NCI-H2029 (cell line): ENCODE measurements around the gene RTBDN.
"Not testable (repeated sequence)": the region's sequence is repeated elsewhere in the genome, so short reads cannot be mapped to it uniquely, and the experiment has no call there.

Experiments used
- DNase-seq: peaks from one replicate; lab custom pipeline; 2025; lab: John Stamatoyannopoulos, UW

RTBDN gene

DNA sequence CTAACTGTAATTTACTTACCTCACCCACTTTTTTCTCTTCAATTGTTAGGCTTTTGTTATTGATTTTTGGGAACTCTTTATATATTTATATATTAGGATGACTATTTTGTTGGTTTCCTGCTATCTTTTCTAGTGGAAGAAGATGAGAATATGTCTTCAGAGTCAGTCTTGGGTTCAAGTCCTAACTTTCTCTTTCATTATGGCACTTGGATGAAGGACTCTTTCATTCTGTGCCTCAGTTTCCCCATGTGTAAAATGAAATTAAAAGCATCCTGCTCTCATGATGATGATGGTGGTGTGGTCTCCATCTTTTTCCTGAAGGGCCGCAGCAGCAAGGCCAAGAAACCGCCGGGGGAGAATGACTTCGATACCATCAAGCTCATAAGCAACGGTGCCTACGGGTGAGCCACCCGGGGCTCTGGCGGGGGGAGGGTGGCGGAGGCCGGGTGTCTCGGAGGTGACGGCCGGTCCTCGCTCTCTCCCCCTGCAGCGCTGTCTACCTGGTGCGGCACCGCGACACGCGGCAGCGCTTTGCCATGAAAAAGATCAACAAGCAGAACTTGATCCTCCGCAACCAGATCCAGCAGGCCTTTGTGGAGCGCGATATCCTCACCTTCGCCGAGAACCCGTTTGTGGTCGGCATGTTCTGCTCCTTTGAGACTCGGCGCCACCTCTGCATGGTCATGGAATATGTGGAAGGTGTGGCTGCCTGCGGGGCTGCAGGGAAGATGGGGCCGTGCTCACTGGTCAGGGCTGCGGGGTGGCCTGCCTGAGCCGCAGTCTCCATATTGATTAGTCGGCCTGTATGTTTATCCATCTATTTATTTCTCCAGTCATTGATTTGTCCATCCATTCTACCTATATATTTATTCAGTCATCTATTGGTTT lies 23.9 kb upstream of the RTBDN start:
- DNase-seq: no peak

- no peak for DNase-seq
These were observed 22.3 kb upstream of the RTBDN start for GRCh38 chr19:12856653-12857052.

DNA sequence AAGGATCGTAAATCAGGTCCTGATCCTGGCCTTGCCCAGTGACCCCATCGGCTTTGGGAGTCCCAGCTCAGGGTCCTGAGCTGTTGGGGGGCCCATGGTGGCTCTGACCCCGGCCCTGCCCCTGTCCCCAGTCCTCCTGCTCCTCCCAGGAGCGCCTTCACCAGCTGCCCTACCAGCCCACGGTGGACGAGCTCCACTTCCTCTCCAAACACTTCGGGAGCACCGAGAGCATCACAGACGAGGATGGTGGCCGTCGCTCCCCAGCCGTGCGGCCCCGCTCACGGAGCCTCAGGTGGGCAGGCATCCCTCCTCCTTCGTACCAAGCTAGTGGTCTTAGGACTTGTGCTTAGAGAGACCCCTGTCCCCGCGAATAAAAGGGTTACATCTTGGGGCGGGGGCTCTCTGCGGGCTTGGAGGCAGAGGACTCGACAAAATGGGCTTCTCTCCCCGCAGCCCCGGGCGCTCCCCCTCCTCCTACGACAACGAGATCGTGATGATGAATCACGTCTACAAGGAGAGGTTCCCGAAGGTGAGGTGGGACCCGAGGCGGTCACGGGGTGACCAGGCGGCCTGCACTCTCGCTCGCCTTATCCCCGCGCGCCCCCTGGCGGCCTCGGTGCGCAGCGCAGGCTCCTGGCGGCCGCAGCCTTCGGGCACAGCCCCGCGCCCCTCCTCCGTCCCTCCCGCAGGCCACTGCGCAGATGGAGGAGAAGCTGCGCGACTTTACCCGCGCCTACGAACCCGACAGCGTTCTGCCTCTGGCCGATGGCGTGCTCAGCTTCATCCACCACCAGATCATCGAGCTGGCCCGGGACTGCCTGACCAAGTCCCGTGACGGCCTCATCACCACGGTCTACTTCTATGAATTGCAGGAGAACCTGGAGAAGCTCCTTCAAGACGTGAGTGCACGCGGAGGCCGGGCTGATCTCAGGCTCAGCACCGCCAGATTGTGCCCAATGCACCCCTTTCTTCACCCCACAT lies 13.1 kb upstream of the RTBDN start:
- DNase-seq: peak; percentile 46

- not testable (repeated sequence) for DNase-seq
These were observed 12.2 kb upstream of the RTBDN start for GRCh38 chr19:12846613-12847012.

DNA sequence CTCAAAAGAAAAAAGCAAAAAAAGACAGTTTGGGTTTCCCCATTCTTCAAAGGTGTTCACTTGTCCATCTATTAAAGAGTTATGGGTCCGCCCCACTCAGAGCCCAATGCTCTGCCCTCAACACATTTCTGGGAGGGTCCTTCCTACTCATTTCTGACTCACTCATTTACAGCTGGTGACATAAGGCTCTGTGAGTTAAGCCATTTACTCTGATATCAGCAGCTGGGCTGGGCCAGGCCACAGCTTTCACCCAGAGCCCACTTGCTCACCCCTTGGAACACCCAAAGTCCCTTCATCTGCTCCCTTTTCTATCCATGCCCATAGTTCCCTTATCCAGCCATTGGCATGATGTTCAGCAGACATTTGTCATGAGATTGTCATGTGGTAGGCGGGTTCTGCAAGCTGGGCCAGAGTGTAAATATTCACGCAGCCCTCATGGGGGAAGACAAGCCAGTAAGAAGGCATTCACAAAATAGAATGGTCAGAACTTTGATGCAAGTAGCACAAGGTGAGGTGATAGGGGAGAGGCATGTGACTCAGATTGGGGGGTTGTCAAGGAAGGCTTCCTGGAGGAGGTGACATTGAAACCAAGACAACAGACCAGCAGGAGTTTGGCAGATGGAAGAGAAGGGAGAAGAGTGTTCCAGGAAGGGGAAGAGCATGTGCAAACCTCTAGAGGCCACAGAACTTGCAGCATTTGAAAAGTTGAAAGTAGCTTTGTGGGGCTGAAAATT lies 9.8 kb upstream of the RTBDN start:
- DNase-seq: no peak

DNA sequence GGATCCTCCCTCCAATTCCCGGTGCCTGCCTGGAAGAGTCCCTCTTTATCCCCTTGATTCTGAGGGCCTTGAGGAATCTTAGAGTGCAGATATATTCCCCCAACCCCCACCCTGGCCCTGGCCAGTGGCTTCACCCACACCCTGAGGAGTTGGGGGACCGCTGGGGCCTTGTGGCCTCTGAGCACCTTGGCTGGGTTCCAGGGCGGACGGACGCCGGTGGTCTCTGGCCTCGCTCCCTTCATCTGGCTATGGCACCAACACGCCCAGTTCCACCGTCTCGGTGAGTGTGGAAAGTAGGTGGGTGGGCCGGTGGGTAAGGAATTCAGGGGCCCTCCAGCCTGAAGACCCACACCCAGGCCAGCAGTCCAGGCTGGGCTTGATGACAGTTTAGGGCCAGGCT lies 8.9 kb upstream of the RTBDN start:
- DNase-seq: no peak

- DNase-seq: no peak
These were observed 8.1 kb upstream of the RTBDN start for GRCh38 chr19:12842511-12842910.

DNA sequence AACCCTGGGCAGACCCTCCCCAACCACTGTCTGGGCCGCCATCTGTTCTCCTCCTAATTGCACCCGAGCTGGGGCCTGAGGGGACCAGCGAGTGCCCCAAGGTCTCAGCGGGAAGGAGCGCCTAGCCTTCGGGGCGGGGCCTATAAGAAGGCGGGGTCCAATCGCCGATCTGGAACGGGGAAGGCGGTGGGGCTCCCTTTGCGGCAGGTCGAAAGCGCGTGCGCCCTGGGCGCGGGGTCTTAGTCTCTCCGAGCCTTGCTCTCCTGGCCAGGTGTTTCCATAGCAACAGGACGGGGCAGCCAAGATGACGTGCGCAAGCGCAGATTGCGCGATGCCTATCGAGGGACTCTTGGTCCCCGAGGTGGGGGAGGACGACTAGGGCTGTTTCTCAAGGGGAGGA lies 6.7 kb upstream of the RTBDN start:
- DNase-seq: peak; percentile 90

DNA sequence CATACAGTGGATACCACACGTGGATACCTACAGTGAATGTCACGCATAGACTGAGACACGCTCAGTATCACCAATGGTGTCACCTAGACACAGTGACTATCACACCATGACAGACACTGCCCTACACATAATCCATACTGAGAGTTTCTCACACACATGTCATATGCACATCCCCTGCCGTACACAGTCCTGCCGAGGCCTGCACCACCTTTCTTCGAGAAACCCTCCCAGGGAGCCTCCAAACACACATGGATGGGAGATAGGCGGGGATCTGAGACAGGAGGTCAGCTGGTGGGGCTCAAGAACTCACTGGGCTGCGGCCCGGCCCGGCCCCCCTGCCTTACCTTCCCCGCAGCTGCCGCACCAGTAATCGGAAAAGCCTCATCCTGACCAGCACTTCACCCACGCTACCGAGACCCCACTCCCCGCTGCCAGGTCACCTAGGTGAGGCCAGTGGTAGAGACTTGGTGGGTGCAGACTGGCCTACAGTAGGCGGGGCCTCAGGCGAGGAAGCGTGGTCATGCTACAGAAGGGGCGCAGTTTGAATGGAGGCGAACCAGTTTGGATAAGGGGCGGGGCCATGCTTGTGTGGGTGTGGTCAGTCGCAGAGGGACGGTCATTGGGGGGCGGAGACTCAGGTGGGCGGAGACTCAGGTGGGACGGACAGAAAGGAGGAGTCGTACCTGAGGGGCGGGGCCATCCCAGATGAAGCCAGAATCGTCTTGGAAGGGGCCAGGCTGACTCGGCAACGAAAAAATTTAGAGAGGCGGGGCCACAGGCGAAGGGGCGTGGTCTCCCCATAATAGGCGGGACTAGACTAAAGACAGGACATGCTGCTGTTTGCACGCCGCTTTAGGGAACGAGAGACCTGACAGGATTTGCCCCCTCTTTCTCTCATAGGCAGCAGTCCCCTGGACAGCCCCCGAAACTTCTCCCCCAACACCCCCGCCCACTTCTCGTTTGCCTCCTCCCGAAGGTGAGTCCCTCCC lies 6.0 kb upstream of the RTBDN start:
- DNase-seq: peak; percentile 94

DNA sequence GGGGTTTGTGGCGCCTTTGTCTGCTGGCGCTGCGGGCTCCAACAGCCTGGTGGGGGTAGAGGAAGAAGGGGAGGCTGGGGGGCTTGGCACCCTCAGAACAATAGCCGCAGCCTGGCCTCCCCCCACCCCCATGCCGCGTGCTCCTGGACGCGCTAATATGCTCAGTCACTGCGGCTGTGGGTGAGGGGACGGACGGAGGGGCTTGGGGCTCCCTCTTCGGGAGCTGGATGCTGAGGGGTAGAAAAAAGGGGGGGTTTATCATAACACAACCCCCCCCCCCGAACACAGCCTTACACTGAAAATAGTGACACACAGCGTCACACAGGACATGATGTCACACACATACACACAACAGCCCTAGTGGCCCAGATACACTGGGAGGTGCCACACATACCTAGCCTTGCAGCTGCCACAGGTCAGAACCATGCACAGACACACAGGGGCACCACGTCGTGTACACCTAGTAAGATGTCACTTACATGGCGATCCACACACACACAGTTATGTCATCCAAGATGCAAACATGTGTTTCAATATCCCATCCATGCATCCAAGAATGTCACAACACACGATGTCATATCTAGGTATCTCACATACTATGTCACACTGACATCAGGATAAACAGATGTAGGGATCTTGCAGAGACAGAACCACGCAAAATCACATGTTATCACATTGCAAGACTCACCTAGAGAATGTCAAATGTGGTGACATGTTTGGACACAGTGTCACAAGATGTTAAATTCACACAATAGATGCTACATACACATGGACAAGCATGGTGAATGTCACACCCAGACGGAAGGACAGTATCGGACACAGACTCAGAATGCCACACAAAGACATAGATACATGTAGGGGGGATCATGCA lies 4.7 kb upstream of the RTBDN start:
- DNase-seq: peak; percentile 37

- peak; percentile 56 for DNase-seq
These were observed 4.0 kb upstream of the RTBDN start, which contains the start of gene MAST1 for GRCh38 chr19:12838182-12838885. TSS of gene MAST1 (plus strand) at chr19:12838515. CDS start at chr19:12838573, 58 bp downstream.

DNA sequence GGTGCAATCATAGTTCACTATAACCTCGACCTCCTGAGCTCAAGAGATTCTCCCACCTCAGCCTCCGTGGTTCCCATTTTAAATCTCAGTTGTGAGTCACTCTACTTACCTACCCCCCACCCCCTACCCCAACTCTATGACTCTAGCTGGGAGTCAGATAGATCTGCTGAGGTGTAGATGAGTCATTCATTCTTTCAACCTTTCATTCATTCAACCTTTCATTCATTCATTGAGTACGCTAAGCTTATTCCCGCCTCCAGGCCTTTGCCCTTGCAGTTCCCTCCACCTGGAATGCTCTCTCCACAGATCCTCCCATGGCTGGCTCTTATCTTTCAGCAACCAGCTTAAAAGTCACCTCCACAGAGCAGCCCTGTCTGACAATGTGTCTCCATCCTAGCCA lies 2.8 kb upstream of the RTBDN start:
- DNase-seq: no peak

- no peak for DNase-seq
These were observed 2.1 kb upstream of the RTBDN start for GRCh38 chr19:12836529-12836863.

DNA sequence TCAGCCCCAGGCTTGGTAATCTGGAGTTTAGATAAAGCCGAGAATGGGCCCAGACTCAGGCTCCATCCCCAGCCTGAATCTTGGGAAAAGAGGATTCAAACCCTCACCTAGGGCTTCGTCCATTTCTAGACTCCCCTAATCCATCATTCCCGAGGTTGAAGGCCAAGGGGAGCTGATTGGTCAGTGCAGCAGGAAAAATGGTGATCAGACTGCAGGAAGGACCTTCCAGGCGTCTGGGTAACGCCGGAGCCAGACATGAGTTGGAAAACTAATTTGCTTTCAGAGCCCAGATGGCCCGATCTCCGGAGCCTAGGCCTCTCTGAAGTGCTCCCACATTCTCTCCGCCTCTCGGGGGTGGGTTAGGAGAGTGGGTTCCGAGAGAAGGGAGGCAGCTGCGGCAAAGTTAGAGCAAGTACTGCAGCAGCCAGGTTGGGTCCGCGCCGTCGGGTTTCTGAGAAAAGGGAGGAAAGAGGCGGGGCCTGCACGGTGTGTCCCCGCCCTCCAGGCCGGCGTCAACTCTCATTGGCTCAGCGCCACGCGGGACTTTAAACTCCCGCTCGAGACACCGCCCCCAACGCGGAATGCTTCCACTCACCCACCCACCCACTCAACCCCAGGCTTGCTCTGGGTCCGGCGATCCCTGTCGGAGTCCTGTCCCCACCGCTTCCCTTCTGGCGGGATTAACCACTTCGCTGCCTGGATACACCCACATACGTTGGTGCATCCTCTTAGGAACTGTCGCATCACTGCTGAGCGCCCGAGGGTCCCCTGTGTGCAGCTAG lies 788 bp upstream of the RTBDN start:
- DNase-seq: peak; percentile 79

GRCh38 chr19:12833738-12834565 lies 427 bp downstream of the RTBDN start:
- peak; percentile 43 for DNase-seq

DNA sequence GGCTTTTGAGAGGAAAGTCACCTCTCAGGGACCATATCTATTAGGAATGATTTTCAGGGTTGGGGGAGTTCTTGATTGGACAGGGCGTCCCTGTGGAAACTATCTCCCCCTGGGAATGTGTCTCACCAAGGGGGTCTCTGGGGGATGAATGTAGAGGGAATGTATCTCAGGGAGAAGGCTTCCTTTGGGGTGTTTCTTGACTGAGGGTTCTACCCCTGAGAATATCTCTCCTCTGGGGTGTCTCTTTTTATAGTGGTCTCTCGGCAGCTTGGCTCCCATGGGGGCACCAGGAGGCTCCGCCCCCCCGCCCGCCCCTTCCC lies 1.0 kb downstream of the RTBDN start:
- no peak for DNase-seq

DNA sequence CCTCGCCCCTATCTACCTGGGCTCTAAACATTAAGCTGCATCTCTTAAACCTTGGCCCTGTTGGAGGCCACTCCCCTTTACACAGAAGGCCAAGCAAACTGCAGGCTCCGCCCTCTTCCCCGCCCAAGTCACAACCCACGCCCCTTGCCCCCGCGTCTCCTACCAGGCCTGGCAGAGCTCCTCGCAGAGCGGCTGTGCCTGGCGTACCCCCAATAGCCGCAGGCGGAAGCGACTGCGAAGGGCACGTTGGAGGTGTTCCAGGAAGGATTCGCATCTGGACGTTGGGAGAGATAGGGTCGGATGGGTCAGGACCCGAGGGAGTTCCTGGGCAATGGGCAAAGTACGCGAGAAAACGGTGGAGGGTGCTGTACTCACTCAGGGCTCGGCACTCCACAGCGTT lies 5.9 kb downstream of the RTBDN start:
- peak; percentile 82 for DNase-seq
